Measurements from ENCODE around the gene CDIP1. TPM values are rescaled to one million over a fixed set of nuclear protein-coding genes. Genes with fewer than 3 reads are reported as not detected.

The CDIP1 gene
- total and polyA plus RNA-seq, 2 experiments from 2014 or later: 39.2 to 57.6 TPM

GRCh38 chr16:4529085-4530060 is 9.2 kb downstream of the CDIP1 start:
- DNase-seq (ENCODE audit: low spot score): peak; percentile 81
- no peaks in the 10 kb centered on the region; the same call in 1 of the 2 replicates for H3K36me3 ChIP-seq (ENCODE audit: insufficient read depth)
- peak overlapping the region; percentile 34 for H3K4me3 ChIP-seq
- peak overlapping the region; percentile 71 for H3K4me2 ChIP-seq
- no peaks in the 10 kb centered on the region for H3K9me3 Mint-ChIP-seq
- ATAC-seq: peak; percentile 91
- peaks cover 27% of the 10 kb centered on the region for H3K4me1 Mint-ChIP-seq
- peak overlapping the region; percentile 36; the same call in 1 of the 3 replicates for H3K4me3 Mint-ChIP-seq
- TF ChIP-seq, protein P1, sequence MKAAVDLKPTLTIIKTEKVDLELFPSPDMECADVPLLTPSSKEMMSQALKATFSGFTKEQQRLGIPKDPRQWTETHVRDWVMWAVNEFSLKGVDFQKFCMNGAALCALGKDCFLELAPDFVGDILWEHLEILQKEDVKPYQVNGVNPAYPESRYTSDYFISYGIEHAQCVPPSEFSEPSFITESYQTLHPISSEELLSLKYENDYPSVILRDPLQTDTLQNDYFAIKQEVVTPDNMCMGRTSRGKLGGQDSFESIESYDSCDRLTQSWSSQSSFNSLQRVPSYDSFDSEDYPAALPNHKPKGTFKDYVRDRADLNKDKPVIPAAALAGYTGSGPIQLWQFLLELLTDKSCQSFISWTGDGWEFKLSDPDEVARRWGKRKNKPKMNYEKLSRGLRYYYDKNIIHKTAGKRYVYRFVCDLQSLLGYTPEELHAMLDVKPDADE (IDR thresholded peaks at IDR 0.05): no peak
- peak; percentile 65 for TF ChIP-seq CREB1 (CRISPR knock-in tag; IDR thresholded peaks at IDR 0.05; ENCODE audit: low read depth)
- TF ChIP-seq REST (IDR thresholded peaks at IDR 0.05; ENCODE audit: unreplicated experiment): peak; percentile 3
- H3K4me1 ChIP-seq (ENCODE audit: insufficient read depth): peaks cover 11% of the 10 kb centered on the region; the same call in 1 of the 2 replicates
- peaks cover 13% of the 10 kb centered on the region; the same call in 1 of the 2 replicates for H3F3A ChIP-seq (replicated peaks; ENCODE audit: low read depth)
- H2AFZ ChIP-seq: no peak overlapping the region
- peak overlapping the region; percentile 88 for H3K27ac Mint-ChIP-seq
- peak overlapping the region; percentile 91 for H3K27ac ChIP-seq (ENCODE audit: low read depth)
- H3K79me2 ChIP-seq (replicated peaks; ENCODE audit: insufficient read depth): peaks cover 57% of the 10 kb centered on the region
- no peaks in the 10 kb centered on the region; the same call in 1 of the 2 replicates for H4K20me1 ChIP-seq (replicated peaks; ENCODE audit: insufficient read depth)
- peaks cover 19% of the 10 kb centered on the region for H3K27me3 Mint-ChIP-seq (ENCODE audit: insufficient read depth, low read depth, poor library complexity)
- no peaks in the 10 kb centered on the region for H3K9me2 ChIP-seq (ENCODE audit: insufficient read depth)
- no peaks in the 10 kb centered on the region for H3K27me3 ChIP-seq (ENCODE audit: insufficient read depth)
- H3K36me3 Mint-ChIP-seq (ENCODE audit: low read depth): peaks cover 29% of the 10 kb centered on the region

DNA sequence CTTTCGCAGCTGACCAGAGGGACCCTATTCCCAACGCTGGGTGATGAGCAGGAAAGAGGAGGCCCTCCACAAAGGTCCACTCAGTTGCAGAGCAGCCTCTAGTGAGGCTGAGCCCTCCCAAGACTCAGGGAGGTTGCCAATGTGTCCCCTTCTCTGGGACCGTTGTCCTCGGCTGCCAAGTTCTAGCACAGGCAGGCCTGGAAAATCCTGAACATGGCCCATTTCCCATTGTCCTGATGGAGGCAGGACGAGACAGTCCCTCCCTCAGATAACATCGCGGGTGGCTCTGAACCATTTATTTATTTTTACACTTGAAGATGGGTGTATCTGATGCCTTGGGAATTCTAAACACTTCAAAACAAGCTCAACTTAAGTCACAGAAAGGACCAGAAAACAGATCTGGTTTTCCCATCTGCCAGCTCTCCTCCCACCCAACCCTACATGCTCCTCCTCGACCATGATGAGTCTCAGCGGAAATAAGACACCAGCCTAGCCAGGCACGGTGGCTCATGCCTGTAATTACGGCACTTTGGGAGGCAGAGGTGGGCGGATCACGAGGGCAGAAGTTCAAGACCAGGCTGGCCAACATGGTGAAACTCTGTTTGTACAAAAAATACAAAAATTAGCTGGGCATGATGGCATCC is 12.8 kb downstream of the CDIP1 start:
- DNase-seq (ENCODE audit: low spot score): no peak
- H3K27ac Mint-ChIP-seq: no peak overlapping the region
- ATAC-seq: no peak
- peaks cover 42% of the 10 kb centered on the region for H3K4me1 ChIP-seq (ENCODE audit: insufficient read depth)
- no peak overlapping the region for H3K4me3 ChIP-seq
- H4K20me1 ChIP-seq (replicated peaks; ENCODE audit: insufficient read depth): no peaks in the 10 kb centered on the region; the same call in 1 of the 2 replicates
- peaks cover 53% of the 10 kb centered on the region for H3K4me1 Mint-ChIP-seq
- H3K27ac ChIP-seq (ENCODE audit: low read depth): no peak overlapping the region
- H3K36me3 Mint-ChIP-seq (ENCODE audit: low read depth): peaks cover 11% of the 10 kb centered on the region; the same call in 2 of the 3 replicates
- no peak overlapping the region for H3K4me2 ChIP-seq
- no peaks in the 10 kb centered on the region for H3K36me3 ChIP-seq (ENCODE audit: insufficient read depth)
- peaks cover 5% of the 10 kb centered on the region for H3K27me3 Mint-ChIP-seq (ENCODE audit: insufficient read depth, low read depth, poor library complexity)
- H3K27me3 ChIP-seq (ENCODE audit: insufficient read depth): no peaks in the 10 kb centered on the region
- no peaks in the 10 kb centered on the region for H3K9me2 ChIP-seq (ENCODE audit: insufficient read depth)
- TF ChIP-seq CREB1 (CRISPR knock-in tag; IDR thresholded peaks at IDR 0.05; ENCODE audit: low read depth) (no peak), ZNF114 (CRISPR knock-in tag; IDR thresholded peaks at IDR 0.05) (no peak), EZH2phosphoT487 (IDR thresholded peaks at IDR 0.05; ENCODE audit: unreplicated experiment) (no peak), EZH2 (IDR thresholded peaks at IDR 0.05; ENCODE audit: low read depth, unreplicated experiment) (no peak)
- TF ChIP-seq, protein P1 (IDR thresholded peaks at IDR 0.05): no peak
- H2AFZ ChIP-seq: no peak overlapping the region
- no peak overlapping the region for H3K4me3 Mint-ChIP-seq
- peaks cover 13% of the 10 kb centered on the region; the same call in 1 of the 2 replicates for H3F3A ChIP-seq (replicated peaks; ENCODE audit: low read depth)
- H3K79me2 ChIP-seq (replicated peaks; ENCODE audit: insufficient read depth): peaks cover 51% of the 10 kb centered on the region
- no peaks in the 10 kb centered on the region for H3K9me3 Mint-ChIP-seq
